HCT116 (cell line): ENCODE results near the gene CSH1.
"Not testable (repeated sequence)": the region's sequence is repeated elsewhere in the genome, so short reads cannot be mapped to it uniquely, and the experiment has no call there.

Experiments
- CTCF ChIP-seq, 3 experiments: fragments of 200-600 bp in 1 of 3; sonication (generic) in 1 of 3; IDR thresholded peaks in 2 of 3; conservative IDR thresholded peaks in 1 of 3; 2 replicates each; pipeline ENCODE4 v1.5.1; 2012 to 2017; ENCODE audit warnings: low read depth in 2 of 3, low read length in 2 of 3, antibody characterized with exemption in 1 of 3, borderline replicate concordance in 1 of 3, control low read depth in 1 of 3, mild to moderate bottlenecking in 1 of 3, mixed read lengths in 1 of 3, mixed run types in 1 of 3, moderate library complexity in 1 of 3; ENCODE audit not compliant: insufficient read depth in 1 of 3
- MAX ChIP-seq: IDR thresholded peaks from 2 replicates; pipeline ENCODE4 v1.6.1; 2012
- TF ChIP-seq, protein P1 (sequence below): IDR thresholded peaks from 2 replicates; pipeline ENCODE4 v1.6.1; 2012

- TF ChIP-seq, protein P1, sequence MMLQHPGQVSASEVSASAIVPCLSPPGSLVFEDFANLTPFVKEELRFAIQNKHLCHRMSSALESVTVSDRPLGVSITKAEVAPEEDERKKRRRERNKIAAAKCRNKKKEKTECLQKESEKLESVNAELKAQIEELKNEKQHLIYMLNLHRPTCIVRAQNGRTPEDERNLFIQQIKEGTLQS: not testable (repeated sequence)
- not testable (repeated sequence) for TF ChIP-seq CTCF (IDR thresholded peaks at IDR 0.05 in 2 of 3, conservative IDR thresholded peaks at IDR 0.05 in 1 of 3; ENCODE audit: borderline replicate concordance in 1 of 3, insufficient read depth in 1 of 3, low read depth in 2 of 3, low read length in 2 of 3); MAX
These were observed 22.2 kb downstream of the CSH1 start for GRCh38 chr17:63874061-63874626.
